ENCODE measurements around the gene ARHGAP1. TPM values are rescaled to one million over a fixed set of nuclear protein-coding genes. Genes with fewer than 3 reads are reported as not detected.

ARHGAP1 gene
- total RNA-seq, 1 experiment from 2014 or later = 53.0 TPM

GRCh38 chr11:46745328-46745727 is 44.9 kb upstream of the ARHGAP1 start:
- H3K36me3 Mint-ChIP-seq = peaks cover 80% of the 10 kb centered on the region
- H3K4me1 Mint-ChIP-seq = no peaks in the 10 kb centered on the region; the same call in 1 of the 2 replicates
- H3K27me3 Mint-ChIP-seq (ENCODE audit: low read depth) = no peaks in the 10 kb centered on the region
- no peak for ATAC-seq
- no peak overlapping the region for H3K27ac Mint-ChIP-seq
- no peak for DNase-seq (ENCODE audit: low spot score)
- TF ChIP-seq ESRRA (CRISPR knock-in tag; IDR thresholded peaks at IDR 0.05; ENCODE audit: borderline replicate concordance) (no peak), ZNF121 (CRISPR knock-in tag; IDR thresholded peaks at IDR 0.05) (no peak), TP53 (CRISPR knock-in tag; IDR thresholded peaks at IDR 0.05) (no peak), SMAD3 (CRISPR knock-in tag; IDR thresholded peaks at IDR 0.05; ENCODE audit: borderline replicate concordance) (no peak), ATF2 (CRISPR knock-in tag; IDR thresholded peaks at IDR 0.05; ENCODE audit: borderline replicate concordance, low read depth) (no peak)
- H3K4me3 Mint-ChIP-seq = no peak overlapping the region
- ChIA-PET POLR2A (no interaction called here), CTCF (no interaction called here)
- H3K9me3 Mint-ChIP-seq = no peaks in the 10 kb centered on the region

- no peaks in the 10 kb centered on the region for H3K9me3 Mint-ChIP-seq
- H3K27me3 Mint-ChIP-seq (ENCODE audit: low read depth) = no peaks in the 10 kb centered on the region
- H3K4me1 Mint-ChIP-seq = peaks cover 4% of the 10 kb centered on the region; the same call in 1 of the 2 replicates
- CTCF ChIA-PET = interaction anchor here (0.6 to 1.1 kb wide), 4 partner anchors 23 to 516 kb away, joined by 3 to 5 read pairs (median 4); no protein-coding TSS in a partner anchor
- DNase-seq (ENCODE audit: low spot score) (no peak), ATAC-seq (no peak)
- no peak overlapping the region for H3K4me3 Mint-ChIP-seq
- no peak for TF ChIP-seq ZNF263 (CRISPR knock-in tag; IDR thresholded peaks at IDR 0.05; ENCODE audit: low read depth)
- TF ChIP-seq GABPB1 (CRISPR knock-in tag; IDR thresholded peaks at IDR 0.05) = no peak
- no peak for TF ChIP-seq FOXJ3 (CRISPR knock-in tag; IDR thresholded peaks at IDR 0.05; ENCODE audit: borderline replicate concordance)
- no peak for TF ChIP-seq IRF2 (CRISPR knock-in tag; IDR thresholded peaks at IDR 0.05; ENCODE audit: borderline replicate concordance, low read depth)
- TF ChIP-seq ZNF219 (CRISPR knock-in tag; IDR thresholded peaks at IDR 0.05; ENCODE audit: borderline replicate concordance) = no peak
- TF ChIP-seq TEAD4 (CRISPR knock-in tag; IDR thresholded peaks at IDR 0.05) = no peak
- no peak for TF ChIP-seq NR1H2 (CRISPR knock-in tag; IDR thresholded peaks at IDR 0.05)
- TF ChIP-seq FOXP1 (CRISPR knock-in tag; IDR thresholded peaks at IDR 0.05; ENCODE audit: borderline replicate concordance) = no peak
- no peak for TF ChIP-seq ZNF416 (CRISPR knock-in tag; IDR thresholded peaks at IDR 0.05)
- no peak for TF ChIP-seq SMAD4 (CRISPR knock-in tag; IDR thresholded peaks at IDR 0.05)
- TF ChIP-seq, protein P1, sequence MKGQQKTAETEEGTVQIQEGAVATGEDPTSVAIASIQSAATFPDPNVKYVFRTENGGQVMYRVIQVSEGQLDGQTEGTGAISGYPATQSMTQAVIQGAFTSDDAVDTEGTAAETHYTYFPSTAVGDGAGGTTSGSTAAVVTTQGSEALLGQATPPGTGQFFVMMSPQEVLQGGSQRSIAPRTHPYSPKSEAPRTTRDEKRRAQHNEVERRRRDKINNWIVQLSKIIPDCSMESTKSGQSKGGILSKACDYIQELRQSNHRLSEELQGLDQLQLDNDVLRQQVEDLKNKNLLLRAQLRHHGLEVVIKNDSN (CRISPR knock-in tag; IDR thresholded peaks at IDR 0.05) = no peak
- no peak for TF ChIP-seq PREB (CRISPR knock-in tag; IDR thresholded peaks at IDR 0.05; ENCODE audit: borderline replicate concordance)
- H3K27ac Mint-ChIP-seq = no peak overlapping the region
- peaks cover 70% of the 10 kb centered on the region for H3K36me3 Mint-ChIP-seq
- POLR2A ChIA-PET = interaction anchor here (1.0 kb wide), 1 partner anchor 75 kb away, joined by 3 read pairs; no protein-coding TSS in a partner anchor
These were observed 43.4 kb upstream of the ARHGAP1 start for GRCh38 chr11:46743693-46744339.

DNA sequence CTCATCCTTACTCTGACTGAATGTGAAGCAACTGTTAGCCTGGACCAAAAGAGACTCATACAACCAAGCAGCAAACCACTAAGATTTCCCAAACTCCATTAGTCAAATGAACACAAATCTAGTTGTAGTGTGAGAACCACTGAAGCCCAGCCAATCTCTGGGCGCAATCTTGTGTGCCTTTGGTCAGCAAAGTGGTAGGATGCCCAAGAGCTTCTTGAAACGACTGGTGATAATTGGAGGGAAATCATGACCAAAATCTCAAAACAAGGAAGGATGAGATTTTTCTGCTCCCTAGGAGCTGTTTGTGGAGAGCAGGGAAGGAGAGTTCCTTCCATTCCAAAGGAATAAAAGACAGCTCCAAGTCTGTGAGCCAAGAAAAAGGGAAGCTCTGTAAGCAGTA is 42.6 kb upstream of the ARHGAP1 start:
- no peaks in the 10 kb centered on the region for H3K27me3 Mint-ChIP-seq (ENCODE audit: low read depth)
- H3K36me3 Mint-ChIP-seq = peaks cover 66% of the 10 kb centered on the region
- ChIA-PET CTCF (interaction anchor here (0.5 to 1.1 kb wide), 2 partner anchors 265 to 517 kb away, joined by 3 read pairs; no protein-coding TSS in a partner anchor), POLR2A (no interaction called here)
- H3K9me3 Mint-ChIP-seq = no peaks in the 10 kb centered on the region
- no peak overlapping the region; the same call in 1 of the 2 replicates for H3K27ac Mint-ChIP-seq
- H3K4me3 Mint-ChIP-seq = no peak overlapping the region
- ATAC-seq = no peak
- no peak for DNase-seq (ENCODE audit: low spot score)
- H3K4me1 Mint-ChIP-seq = peaks cover 5% of the 10 kb centered on the region; the same call in 1 of the 2 replicates
- TF ChIP-seq FOXP4 (CRISPR knock-in tag; IDR thresholded peaks at IDR 0.05) (no peak), MXD4 (CRISPR knock-in tag; IDR thresholded peaks at IDR 0.05; ENCODE audit: borderline replicate concordance) (no peak), FOXP1 (CRISPR knock-in tag; IDR thresholded peaks at IDR 0.05; ENCODE audit: borderline replicate concordance) (no peak), ERG (CRISPR knock-in tag; IDR thresholded peaks at IDR 0.05) (no peak), KAT7 (CRISPR knock-in tag; IDR thresholded peaks at IDR 0.05; ENCODE audit: borderline replicate concordance) (no peak), SP1 (CRISPR knock-in tag; conservative IDR thresholded peaks at IDR 0.05) (no peak)
- TF ChIP-seq, protein P2, sequence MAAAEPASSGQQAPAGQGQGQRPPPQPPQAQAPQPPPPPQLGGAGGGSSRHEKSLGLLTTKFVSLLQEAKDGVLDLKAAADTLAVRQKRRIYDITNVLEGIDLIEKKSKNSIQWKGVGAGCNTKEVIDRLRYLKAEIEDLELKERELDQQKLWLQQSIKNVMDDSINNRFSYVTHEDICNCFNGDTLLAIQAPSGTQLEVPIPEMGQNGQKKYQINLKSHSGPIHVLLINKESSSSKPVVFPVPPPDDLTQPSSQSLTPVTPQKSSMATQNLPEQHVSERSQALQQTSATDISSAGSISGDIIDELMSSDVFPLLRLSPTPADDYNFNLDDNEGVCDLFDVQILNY (CRISPR knock-in tag; IDR thresholded peaks at IDR 0.05) = no peak
- TF ChIP-seq, protein P3, sequence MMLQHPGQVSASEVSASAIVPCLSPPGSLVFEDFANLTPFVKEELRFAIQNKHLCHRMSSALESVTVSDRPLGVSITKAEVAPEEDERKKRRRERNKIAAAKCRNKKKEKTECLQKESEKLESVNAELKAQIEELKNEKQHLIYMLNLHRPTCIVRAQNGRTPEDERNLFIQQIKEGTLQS (CRISPR knock-in tag; conservative IDR thresholded peaks at IDR 0.05) = no peak
